Transverse colon (tissue), 4 donors: Measurements from ENCODE around the gene TMED7.

Experiments
- EP300 ChIP-seq: sonication (generic); formaldehyde crosslinking; IDR thresholded peaks from one replicate; pipeline ENCODE4 v1.6.1; 2017; ENCODE audit warnings: antibody characterized with exemption, low read depth
- POLR2A ChIP-seq: fragments of 450-650 bp; IDR thresholded peaks from one replicate; pipeline ENCODE4 v1.6.1; 2016; ENCODE audit warnings: antibody characterized with exemption, mild to moderate bottlenecking, moderate library complexity
- POLR2AphosphoS5 ChIP-seq, 3 donors: sonication (generic); formaldehyde crosslinking; IDR thresholded peaks; one replicate each; pipeline ENCODE4 v1.6.1; 2016; ENCODE audit warnings: antibody characterized with exemption in 3 of 3
- TF ChIP-seq, protein P1 (sequence below), 5 experiments: fragments of 200-600 bp in 3 of 5; fragments of 450-650 bp in 2 of 5; sonication (generic) in 3 of 5; IDR thresholded peaks; 1 replicate in 2 of 5; 2 replicates in 3 of 5; pipeline ENCODE4 v1.5.1; 2016 to 2017; ENCODE audit warnings: antibody characterized with exemption in 5 of 5, inconsistent platforms in 3 of 5, mild to moderate bottlenecking in 2 of 5, moderate library complexity in 1 of 5

DNA sequence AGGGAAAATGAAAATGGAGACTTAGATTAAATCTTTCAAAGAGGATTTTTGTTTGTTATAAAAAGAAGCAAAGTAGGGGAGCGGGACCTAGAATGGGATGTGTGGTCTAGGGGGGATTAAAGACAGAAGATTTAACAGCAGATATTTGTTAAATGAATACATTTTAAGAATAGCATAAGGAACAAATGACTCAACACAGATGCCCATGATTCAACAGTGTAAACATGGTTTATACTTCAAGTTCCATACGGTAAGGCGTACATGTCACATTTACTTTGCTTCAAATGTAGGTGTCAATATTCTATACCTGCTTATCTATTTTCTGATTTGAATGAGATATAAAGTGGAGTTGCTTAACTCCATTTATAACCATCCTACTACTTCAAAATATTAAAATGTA lies 25.1 kb downstream of the TMED7 start:
- TF ChIP-seq, protein P1, sequence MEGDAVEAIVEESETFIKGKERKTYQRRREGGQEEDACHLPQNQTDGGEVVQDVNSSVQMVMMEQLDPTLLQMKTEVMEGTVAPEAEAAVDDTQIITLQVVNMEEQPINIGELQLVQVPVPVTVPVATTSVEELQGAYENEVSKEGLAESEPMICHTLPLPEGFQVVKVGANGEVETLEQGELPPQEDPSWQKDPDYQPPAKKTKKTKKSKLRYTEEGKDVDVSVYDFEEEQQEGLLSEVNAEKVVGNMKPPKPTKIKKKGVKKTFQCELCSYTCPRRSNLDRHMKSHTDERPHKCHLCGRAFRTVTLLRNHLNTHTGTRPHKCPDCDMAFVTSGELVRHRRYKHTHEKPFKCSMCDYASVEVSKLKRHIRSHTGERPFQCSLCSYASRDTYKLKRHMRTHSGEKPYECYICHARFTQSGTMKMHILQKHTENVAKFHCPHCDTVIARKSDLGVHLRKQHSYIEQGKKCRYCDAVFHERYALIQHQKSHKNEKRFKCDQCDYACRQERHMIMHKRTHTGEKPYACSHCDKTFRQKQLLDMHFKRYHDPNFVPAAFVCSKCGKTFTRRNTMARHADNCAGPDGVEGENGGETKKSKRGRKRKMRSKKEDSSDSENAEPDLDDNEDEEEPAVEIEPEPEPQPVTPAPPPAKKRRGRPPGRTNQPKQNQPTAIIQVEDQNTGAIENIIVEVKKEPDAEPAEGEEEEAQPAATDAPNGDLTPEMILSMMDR (IDR thresholded peaks at IDR 0.05), result no peak
- TF ChIP-seq POLR2AphosphoS5 (IDR thresholded peaks at IDR 0.05), result no peak
- TF ChIP-seq POLR2A, result no peak
- no peak for TF ChIP-seq EP300
